DND-41 (cell line): ENCODE results near the gene PLCB4.

Experiments
- EZH2 ChIP-seq: IDR thresholded peaks from 3 replicates; pipeline ENCODE4 v1.6.1; 2012; ENCODE audit warnings: borderline replicate concordance, low read depth, mild to moderate bottlenecking, moderate library complexity, low read length, inconsistent platforms; ENCODE audit not compliant: severe bottlenecking
- TF ChIP-seq, protein P1 (sequence below): IDR thresholded peaks from 2 replicates; pipeline ENCODE4 v1.5.1; 2012; ENCODE audit warnings: borderline replicate concordance, low read length, moderate library complexity, mild to moderate bottlenecking; ENCODE audit not compliant: poor library complexity, severe bottlenecking; ENCODE audit errors: extremely low read depth

DNA sequence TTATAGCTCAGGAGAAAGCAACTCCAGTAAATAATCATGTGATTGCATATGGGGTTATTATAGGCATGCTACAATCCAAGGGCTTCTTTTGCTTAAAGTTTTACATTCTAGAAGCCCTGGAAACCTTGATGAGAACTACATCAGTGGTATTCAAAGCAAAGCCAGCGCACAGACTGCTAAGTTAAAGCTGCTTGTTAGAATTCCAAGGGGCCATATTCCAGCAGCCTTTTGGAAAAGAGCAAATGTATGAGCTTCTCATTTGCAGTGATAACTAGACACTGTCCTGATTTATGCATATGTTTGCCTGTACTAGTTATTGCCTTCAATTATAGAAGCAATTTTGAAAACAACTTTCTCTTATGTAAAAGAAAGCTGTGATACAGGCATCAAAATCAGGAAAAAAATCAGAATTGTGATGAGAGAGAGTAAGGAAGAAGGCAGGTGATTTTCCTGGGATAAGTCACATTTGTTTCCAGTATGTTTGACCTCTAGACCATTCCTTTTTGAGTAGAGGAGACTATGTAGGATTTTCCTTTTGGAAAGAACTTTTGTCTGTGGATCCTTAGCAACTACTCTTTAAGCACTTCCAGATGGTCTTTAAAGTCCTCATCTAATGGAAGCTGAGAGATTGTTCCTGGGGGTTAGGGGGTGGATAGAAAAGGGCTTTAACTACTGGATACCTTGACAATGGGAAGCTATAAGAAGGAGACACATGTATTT lies 159.2 kb downstream of the PLCB4 start:
- TF ChIP-seq, protein P1, sequence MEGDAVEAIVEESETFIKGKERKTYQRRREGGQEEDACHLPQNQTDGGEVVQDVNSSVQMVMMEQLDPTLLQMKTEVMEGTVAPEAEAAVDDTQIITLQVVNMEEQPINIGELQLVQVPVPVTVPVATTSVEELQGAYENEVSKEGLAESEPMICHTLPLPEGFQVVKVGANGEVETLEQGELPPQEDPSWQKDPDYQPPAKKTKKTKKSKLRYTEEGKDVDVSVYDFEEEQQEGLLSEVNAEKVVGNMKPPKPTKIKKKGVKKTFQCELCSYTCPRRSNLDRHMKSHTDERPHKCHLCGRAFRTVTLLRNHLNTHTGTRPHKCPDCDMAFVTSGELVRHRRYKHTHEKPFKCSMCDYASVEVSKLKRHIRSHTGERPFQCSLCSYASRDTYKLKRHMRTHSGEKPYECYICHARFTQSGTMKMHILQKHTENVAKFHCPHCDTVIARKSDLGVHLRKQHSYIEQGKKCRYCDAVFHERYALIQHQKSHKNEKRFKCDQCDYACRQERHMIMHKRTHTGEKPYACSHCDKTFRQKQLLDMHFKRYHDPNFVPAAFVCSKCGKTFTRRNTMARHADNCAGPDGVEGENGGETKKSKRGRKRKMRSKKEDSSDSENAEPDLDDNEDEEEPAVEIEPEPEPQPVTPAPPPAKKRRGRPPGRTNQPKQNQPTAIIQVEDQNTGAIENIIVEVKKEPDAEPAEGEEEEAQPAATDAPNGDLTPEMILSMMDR: no peak
- no peak for TF ChIP-seq EZH2
